Rectal smooth muscle tissue (tissue), 1 donor: ENCODE measurements around the gene OSGEP.
A peak's percentile ranks its signal among the peaks of the same experiment; 100 is the strongest.

Experiments used
- H3K27ac ChIP-seq: one replicate; pipeline ENCODE4 v1.7.0; 2013; ENCODE audit warnings: low read depth, low read length, inconsistent platforms
- H3K27me3 ChIP-seq: one replicate; pipeline ENCODE4 v1.7.0; 2013; ENCODE audit warnings: low read length; ENCODE audit not compliant: control insufficient read depth, insufficient read depth
- H3K36me3 ChIP-seq: one replicate; pipeline ENCODE4 v1.7.0; 2013; ENCODE audit warnings: low read length; ENCODE audit not compliant: control insufficient read depth, insufficient read depth
- H3K4me1 ChIP-seq: one replicate; pipeline ENCODE4 v1.7.0; 2013; ENCODE audit warnings: low read length; ENCODE audit not compliant: control insufficient read depth, insufficient read depth
- H3K4me3 ChIP-seq: one replicate; pipeline ENCODE4 v1.7.0; 2013; ENCODE audit warnings: low read length
- H3K9ac ChIP-seq: one replicate; pipeline ENCODE4 v1.7.0; 2013; ENCODE audit warnings: low read length

The OSGEP gene

DNA sequence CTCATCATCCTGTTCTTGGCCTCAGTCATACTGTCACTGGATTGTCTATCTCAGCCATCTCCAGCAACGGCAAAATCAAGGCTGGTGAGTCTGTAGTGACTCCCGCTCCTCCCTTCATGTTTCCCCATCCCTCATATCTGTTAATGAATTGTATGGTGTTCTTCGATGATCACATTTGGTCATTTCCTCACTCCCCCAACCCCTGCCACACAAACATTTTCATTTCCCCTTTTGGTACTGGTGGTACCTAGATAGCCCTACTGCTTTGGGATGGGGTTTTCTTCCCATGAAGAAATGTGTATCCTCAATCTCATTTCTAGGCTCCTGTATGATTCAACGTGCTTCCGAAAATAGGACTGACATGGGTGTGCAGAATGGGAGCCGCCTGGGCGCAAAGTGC, 15.9 kb downstream of the OSGEP start:
- H3K27ac ChIP-seq = no peak overlapping the region
- no peak overlapping the region for H3K9ac ChIP-seq
- no peaks in the 10 kb centered on the region for H3K36me3 ChIP-seq
- H3K27me3 ChIP-seq = no peaks in the 10 kb centered on the region
- H3K4me1 ChIP-seq = no peaks in the 10 kb centered on the region
- no peak overlapping the region for H3K4me3 ChIP-seq

DNA sequence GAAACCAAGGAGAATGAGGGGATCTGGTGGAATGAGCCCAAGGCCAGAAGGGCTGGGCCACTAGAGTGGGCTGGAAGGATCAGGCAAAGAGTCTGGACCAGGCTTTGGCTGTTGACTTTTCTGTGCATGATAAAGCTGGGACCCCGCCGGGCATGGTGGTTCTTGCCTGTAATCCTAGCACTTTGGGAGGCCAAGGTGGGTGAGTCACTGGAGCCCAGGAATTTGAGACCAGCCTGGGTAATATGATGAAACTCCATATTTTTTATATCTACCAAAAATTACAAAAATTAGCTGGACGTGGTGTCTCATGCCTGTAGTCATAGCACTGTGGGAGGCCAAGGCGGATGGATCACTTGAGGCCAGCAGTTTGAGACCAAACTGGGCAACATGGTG, 18.3 kb downstream of the OSGEP start:
- H3K27ac ChIP-seq = no peak overlapping the region
- no peak overlapping the region for H3K4me3 ChIP-seq

DNA sequence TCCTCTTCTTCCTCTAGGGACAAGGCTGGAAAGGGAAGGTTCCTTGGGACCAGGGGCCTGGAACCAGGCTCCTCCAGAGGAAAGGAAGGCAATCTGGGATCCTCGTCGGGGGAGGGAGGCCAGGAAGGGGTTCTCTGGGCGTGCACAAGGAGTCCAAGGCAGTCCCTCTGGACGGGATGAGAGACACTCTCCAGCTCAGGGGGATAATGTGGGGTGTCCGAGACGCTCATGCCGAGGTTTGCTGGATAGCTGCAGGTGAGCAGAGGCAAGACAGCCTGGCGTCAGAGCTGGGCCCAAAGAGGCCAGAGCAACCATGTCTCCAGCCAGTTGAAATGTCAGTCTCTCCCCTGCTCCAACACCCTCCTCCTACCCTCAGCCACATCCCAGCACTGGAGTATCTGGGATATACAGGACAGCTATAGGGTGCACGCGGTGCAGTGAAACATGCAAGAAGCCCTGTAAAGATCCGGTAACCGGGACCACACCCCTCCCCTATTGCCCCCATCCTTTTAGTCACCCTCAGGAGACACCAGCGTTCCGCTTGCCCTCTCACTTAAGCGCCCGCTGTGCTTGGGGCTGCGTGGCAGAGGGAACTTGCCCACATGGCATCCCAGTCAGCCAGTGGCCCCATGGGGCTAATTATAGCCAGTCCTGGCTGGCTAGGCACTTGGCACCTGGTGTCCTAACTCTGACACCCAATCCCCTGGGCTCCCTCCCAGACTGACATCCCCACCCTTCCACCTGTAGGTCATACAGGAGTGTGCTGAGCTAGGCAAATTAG, 18.8 kb downstream of the OSGEP start, which contains the start of gene KLHL33:
KLHL33 (minus strand) TSS at position 585 of the 781 bp plus-strand sequence; CDS start at position 230, 355 bp downstream.
- no peaks in the 10 kb centered on the region for H3K27me3 ChIP-seq
- H3K36me3 ChIP-seq = no peaks in the 10 kb centered on the region
- H3K9ac ChIP-seq = no peak within 1 kb of the TSS
- peak within 1 kb of the TSS; percentile 50 for H3K4me3 ChIP-seq
- H3K4me1 ChIP-seq = no peaks in the 10 kb centered on the region
- peak within 1 kb of the TSS; percentile 6 for H3K27ac ChIP-seq

More for the DNA sequence above, 18.3 kb downstream of the OSGEP start:
- no peaks in the 10 kb centered on the region for H3K4me1 ChIP-seq
- no peak overlapping the region for H3K9ac ChIP-seq
- no peaks in the 10 kb centered on the region for H3K27me3 ChIP-seq
- H3K36me3 ChIP-seq = no peaks in the 10 kb centered on the region

DNA sequence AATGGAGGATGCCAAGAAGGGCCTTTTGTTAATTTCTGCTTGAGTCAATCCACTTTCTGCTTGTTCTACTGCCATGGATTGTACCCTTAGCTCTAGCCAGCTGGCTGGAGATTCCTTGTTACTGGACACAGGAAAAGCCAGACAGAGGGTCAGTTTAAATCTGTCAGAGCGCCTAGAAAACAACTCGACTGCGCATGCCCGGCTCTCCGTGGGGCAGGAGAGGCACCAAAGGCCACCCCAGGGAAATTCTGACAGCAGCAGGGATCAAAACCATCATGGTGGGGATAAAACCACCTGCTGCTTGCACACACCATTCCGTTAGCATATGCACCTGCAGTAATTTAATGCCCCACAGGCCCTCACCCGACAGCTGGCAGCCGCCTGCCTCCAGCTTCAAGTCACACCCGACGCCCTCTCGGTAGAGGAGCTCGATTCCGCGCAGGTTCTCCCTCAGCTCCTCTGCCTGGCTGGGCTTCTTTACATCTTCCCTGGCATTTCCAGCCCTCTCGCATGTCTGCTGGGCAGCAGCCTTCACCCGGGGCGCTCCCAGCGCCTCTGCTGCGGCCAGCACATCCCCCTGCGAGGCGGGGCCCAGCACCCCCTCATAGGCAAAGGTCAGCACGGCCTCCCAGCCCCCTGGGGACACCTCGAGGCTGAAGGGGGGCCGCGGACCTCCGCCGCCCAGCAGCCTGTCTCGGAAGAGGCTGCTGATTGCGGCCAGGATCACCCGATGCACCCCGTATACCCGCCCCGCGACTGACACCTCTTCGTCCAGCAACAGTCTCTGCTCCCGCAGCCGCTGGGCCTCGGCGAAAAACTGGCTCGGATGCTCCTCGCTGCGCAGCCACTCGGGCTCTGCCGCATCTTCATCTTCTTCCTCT, 19.7 kb downstream of the OSGEP start:
- Histone ChIP-seq H3K4me3 (peak overlapping the region; percentile 50), H3K27ac (peak overlapping the region; percentile 6), H3K4me1 (no peaks in the 10 kb centered on the region), H3K9ac (no peak overlapping the region), H3K27me3 (no peaks in the 10 kb centered on the region), H3K36me3 (no peaks in the 10 kb centered on the region)

DNA sequence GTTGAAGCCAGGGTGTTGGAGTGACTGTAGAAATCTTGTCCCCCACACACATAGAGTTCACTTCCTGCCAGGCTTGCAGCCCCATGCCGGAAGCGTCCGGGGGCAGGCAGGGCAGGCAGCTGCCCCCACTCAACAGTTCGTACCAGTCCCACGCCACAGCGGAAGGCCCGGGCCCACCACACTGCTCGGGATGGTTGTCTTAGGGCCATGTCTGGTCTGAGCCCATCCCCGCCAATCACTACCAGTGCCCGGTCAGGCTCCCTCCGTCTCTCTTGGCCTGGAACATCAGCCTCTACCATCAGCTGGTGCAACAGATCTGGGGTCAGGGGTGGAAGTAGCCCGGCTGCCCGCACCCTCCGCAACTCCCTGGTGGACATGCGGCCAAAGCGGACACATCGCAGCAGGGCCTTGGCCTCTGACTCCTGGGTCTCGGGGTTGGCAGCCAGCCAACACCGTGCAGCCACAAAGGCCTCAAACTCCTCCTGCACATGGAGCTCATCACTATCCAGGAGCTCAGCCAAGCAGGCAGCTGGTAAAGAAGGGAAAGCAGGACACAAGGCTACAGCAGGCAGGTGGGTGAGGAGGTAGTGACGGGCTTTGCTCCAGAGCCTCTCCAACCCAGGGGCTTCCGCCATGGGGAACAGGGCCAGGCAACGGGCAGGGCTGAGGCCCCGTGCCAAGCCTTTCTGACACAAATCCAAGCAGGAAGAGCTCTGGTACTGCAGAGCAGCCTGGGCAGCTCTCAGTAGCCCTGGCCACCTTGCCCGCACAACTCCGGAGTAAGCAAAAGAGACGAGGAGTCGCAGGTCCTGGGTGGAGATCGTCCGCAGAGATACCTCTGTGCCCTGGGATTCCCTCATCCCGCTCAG, 24.6 kb downstream of the OSGEP start:
- no peaks in the 10 kb centered on the region for H3K4me1 ChIP-seq
- H3K9ac ChIP-seq = no peak overlapping the region
- no peaks in the 10 kb centered on the region for H3K27me3 ChIP-seq
- no peak overlapping the region for H3K27ac ChIP-seq
- H3K4me3 ChIP-seq = no peak overlapping the region
- no peaks in the 10 kb centered on the region for H3K36me3 ChIP-seq

DNA sequence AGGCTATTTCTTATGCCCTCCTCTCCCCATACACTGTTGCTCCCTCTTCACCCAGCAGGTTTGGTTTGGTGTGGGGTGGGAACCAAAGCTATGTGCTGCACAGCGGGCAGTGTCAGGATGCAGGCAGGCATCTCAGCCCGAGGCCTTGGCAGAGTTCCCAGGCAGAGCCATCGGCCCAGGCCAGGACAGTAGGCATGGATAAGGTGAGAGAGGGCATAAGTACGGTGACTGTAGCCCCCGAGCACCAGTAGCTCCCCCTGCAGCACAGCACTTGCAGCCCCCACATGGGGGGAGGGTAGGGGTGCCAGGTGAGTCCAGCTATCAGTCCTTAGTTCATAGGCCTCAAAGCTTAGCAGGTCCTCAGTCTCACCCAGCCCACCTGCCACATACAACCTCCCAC, 25.8 kb downstream of the OSGEP start:
- H3K9ac ChIP-seq = no peak overlapping the region
- no peaks in the 10 kb centered on the region for H3K36me3 ChIP-seq
- no peak overlapping the region for H3K27ac ChIP-seq

DNA sequence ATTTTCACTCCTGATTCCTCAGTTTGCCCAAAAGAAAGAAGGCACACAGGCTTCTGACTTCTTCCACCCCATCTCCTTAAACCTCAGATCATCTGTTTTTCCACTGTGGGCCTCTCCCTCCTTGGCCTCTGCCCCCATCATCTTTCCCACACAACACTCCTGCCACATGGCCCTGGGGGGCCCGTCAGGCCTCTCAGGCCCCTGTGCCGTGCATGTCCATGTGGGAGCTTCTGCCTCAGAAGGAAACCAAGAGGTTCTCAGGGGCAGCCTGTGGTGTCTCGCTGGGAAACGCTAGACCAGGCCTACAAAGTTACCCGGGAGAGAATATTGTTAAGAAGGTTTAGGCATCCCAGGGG, 26.6 kb downstream of the OSGEP start:
- Histone ChIP-seq H3K4me1 (no peaks in the 10 kb centered on the region), H3K4me3 (peak overlapping the region; percentile 35), H3K9ac (no peak overlapping the region), H3K27me3 (no peaks in the 10 kb centered on the region), H3K27ac (no peak overlapping the region), H3K36me3 (no peaks in the 10 kb centered on the region)

More for the DNA sequence above, 25.8 kb downstream of the OSGEP start:
- H3K4me1 ChIP-seq = no peaks in the 10 kb centered on the region
- no peaks in the 10 kb centered on the region for H3K27me3 ChIP-seq
- H3K4me3 ChIP-seq = no peak overlapping the region

DNA sequence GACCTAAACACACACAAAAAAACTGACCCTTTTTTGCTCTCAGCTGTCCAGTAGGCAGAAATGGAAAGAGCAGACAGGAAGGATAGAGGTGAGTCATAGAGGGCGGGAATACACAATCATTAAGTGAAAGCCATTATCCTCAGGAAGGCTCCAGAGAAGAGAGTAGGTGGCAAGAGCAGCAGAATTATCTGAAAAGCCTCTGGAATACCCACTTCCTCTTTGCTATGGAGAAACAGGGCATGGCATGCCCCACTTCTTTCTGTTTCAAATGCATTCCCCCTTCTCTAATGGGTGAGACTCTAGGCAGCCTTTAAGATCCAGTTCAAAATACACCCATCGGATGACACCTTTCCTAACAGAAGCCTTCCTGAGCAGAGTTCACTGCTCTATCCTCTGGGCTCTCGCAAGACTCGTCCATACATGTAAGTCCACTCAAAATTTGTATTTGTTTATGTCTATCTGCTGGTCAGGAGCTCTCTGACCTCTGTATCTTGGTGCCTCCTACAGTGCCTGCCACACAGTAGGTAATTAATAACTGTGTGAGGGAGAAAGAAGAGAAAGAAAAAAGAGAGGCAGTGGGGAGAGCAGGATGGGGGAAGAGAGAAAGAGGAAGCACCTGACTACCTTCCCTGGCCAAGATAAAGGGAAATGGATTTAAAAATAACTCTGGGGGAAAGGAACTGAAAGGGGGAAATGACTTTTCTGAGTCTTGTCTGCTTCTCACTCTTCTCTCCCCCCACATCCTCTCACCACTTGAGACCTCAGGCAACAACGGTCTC, 27.2 kb downstream of the OSGEP start:
- H3K27ac ChIP-seq = no peak overlapping the region
- H3K27me3 ChIP-seq = no peaks in the 10 kb centered on the region
- H3K4me1 ChIP-seq = no peaks in the 10 kb centered on the region
- no peaks in the 10 kb centered on the region for H3K36me3 ChIP-seq
- H3K9ac ChIP-seq = no peak overlapping the region
- peak overlapping the region; percentile 35 for H3K4me3 ChIP-seq

DNA sequence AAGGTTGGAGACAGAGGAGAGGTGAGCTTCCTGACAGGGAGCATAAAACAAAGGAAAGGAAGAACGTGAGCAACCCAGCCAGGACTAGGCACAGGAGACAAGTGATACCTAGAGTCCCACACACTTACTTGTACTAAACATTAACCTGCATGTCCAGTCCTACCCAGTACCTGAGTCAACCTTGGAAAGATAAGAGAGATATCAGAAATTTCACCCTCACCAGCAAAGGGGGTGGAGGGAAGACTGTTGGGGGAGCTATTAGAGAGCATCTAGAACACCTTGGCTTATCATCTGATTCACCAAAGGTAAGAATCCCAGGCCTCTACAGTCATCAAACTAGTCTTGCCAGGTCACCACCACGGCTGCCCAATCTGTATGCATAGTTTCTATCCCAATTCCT, 29.8 kb downstream of the OSGEP start:
- Histone ChIP-seq H3K4me1 (no peaks in the 10 kb centered on the region), H3K27ac (no peak overlapping the region), H3K27me3 (no peaks in the 10 kb centered on the region), H3K4me3 (no peak overlapping the region), H3K9ac (no peak overlapping the region), H3K36me3 (no peaks in the 10 kb centered on the region)

DNA sequence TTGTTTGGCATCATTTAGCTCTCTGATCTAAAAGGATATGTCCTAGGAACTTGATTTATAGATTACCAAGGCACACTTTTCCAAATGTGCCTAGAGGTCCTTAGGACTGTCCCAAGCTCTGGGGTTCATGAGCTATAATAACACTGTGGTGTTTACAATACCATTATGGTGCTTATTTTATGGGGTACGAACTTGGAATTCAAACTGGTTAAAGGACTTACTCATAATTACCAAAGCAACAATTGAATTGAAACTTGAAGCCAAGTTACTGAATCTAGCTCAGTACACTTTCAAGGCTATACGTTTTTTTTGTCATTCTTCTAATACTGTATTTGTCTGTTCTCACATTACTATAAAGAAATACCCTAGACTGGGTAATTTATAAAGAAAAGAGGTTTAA, 31.7 kb downstream of the OSGEP start:
- Histone ChIP-seq H3K4me3 (no peak overlapping the region), H3K4me1 (no peaks in the 10 kb centered on the region), H3K36me3 (no peaks in the 10 kb centered on the region)

DNA sequence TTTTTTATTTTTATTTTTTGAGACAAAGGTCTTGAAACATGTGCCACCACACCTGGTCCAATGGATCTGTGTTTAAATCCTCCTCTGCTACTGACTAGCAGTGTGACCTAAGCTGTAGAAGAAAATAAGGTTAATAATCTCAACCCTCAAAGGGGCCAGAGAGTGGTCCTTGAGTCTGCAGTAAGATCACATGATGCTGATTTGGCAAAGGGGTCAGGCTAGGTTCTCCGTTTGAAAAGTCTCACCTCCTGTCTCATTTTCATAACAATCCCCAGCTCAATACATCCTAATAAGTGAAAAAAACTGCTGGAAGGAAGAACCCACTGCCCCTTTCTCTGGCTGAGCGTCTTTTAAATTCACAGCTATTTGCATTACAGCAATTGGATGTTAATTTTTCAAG, 33.3 kb downstream of the OSGEP start:
- Histone ChIP-seq H3K36me3 (no peaks in the 10 kb centered on the region), H3K27me3 (no peaks in the 10 kb centered on the region), H3K9ac (no peak overlapping the region), H3K27ac (no peak overlapping the region), H3K4me1 (no peaks in the 10 kb centered on the region), H3K4me3 (no peak overlapping the region)

More for the DNA sequence above, 31.7 kb downstream of the OSGEP start:
- Histone ChIP-seq H3K9ac (no peak overlapping the region), H3K27me3 (no peaks in the 10 kb centered on the region), H3K27ac (no peak overlapping the region)
